IMR-90 (cell line): ENCODE results near the gene ST6GALNAC2.
A peak's percentile ranks its signal among the peaks of the same experiment; 100 is the strongest.

Source experiments
- BHLHE40 ChIP-seq: fragments of 150-350 bp; IDR thresholded peaks from 2 replicates; pipeline ENCODE4 v1.6.1; 2016; ENCODE audit warnings: mild to moderate bottlenecking, low read depth, low read length
- CEBPB ChIP-seq: IDR thresholded peaks from 2 replicates; pipeline ENCODE4 v1.6.1; 2012; ENCODE audit warnings: low read depth, low read length, improper control_type of control experiment
- CHD1 ChIP-seq: IDR thresholded peaks from 2 replicates; pipeline ENCODE4 v1.6.1; 2012; ENCODE audit warnings: low read depth, low read length, improper control_type of control experiment
- FOS ChIP-seq: fragments of 150-350 bp; IDR thresholded peaks from 2 replicates; pipeline ENCODE4 v1.6.1; 2016; ENCODE audit warnings: low read depth, low read length
- MAFK ChIP-seq: IDR thresholded peaks from 2 replicates; pipeline ENCODE4 v1.6.1; 2012; ENCODE audit warnings: low read depth, low read length, improper control_type of control experiment
- MXI1 ChIP-seq: IDR thresholded peaks from 2 replicates; pipeline ENCODE4 v1.6.1; 2012; ENCODE audit warnings: low read depth, mild to moderate bottlenecking, low read length, moderate library complexity, borderline replicate concordance
- NFE2L2 ChIP-seq: fragments of 150-350 bp; IDR thresholded peaks from 2 replicates; pipeline ENCODE4 v1.6.1; 2016; ENCODE audit warnings: low read depth, mild to moderate bottlenecking, low read length
- POLR2A ChIP-seq: IDR thresholded peaks from 2 replicates; pipeline ENCODE4 v1.6.1; 2012; ENCODE audit warnings: mild to moderate bottlenecking, low read depth, low read length
- RFX5 ChIP-seq: IDR thresholded peaks from 2 replicates; pipeline ENCODE4 v1.8.0; 2012; ENCODE audit warnings: low read depth, mild to moderate bottlenecking, low read length, moderate library complexity
- TF ChIP-seq, protein P1 (sequence below): conservative IDR thresholded peaks from 2 replicates; pipeline ENCODE4 v1.5.1; 2012; ENCODE audit warnings: mild to moderate bottlenecking, low read depth, low read length, improper control_type of control experiment

DNA sequence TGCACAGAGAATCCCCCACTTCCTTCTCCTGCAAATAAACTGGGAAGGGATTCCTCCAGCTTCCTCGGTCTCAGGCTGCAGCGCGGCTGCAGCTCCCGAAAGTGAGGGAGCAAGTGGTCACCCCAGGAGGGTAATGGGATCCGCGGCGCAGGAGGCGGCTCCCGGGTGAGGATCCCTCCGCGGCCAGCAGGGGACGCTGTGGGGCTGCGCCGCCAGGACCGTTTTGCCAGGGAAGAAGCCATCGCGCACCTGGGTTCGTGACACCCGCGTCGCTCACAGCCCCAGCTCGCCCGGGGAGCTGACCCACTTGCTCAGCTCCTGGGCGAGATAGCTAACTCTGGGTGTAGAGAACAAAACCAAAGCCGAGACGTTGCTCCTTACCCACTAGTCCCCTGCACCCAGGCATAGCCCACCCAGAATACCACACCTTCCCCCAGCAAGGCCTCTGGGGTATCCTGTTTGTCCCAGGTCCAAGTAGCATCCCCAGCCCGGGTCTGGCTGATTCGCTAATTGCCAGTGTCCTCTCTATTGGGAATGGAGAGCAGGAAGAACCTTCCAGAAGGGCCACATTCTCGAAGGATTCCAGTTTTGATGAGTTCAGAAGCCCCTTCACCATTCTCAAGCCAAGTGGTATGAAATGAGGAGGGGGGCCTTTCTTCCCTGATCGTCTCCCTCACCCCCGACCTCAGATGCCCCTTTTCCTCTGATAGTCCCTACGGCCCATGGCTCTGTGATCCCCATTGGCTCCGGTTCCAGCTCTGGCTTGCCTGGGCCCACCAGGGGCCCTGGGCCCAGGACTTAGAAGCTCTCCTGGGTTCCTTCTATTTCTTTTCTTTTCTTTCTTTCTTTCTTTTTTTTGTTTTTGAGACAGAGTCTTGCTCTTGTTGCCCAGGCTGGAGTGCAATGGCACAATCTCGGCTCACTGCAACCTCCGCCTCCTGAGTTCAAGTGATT is 62.3 kb downstream of the ST6GALNAC2 start:
- TF ChIP-seq RFX5 = no peak
- TF ChIP-seq, protein P1, sequence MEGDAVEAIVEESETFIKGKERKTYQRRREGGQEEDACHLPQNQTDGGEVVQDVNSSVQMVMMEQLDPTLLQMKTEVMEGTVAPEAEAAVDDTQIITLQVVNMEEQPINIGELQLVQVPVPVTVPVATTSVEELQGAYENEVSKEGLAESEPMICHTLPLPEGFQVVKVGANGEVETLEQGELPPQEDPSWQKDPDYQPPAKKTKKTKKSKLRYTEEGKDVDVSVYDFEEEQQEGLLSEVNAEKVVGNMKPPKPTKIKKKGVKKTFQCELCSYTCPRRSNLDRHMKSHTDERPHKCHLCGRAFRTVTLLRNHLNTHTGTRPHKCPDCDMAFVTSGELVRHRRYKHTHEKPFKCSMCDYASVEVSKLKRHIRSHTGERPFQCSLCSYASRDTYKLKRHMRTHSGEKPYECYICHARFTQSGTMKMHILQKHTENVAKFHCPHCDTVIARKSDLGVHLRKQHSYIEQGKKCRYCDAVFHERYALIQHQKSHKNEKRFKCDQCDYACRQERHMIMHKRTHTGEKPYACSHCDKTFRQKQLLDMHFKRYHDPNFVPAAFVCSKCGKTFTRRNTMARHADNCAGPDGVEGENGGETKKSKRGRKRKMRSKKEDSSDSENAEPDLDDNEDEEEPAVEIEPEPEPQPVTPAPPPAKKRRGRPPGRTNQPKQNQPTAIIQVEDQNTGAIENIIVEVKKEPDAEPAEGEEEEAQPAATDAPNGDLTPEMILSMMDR = peak; percentile 96
- no peak for TF ChIP-seq CHD1
- no peak for TF ChIP-seq MAFK
- 0 out of 2 replicates have a peak, but pooled peaks have one; percentile 16 for TF ChIP-seq BHLHE40
- peak; percentile 53 for TF ChIP-seq POLR2A
- TF ChIP-seq FOS = no peak
- TF ChIP-seq CEBPB = no peak
- no peak for TF ChIP-seq MXI1
- no peak for TF ChIP-seq NFE2L2
